PFSK-1 (cell line): ENCODE measurements around the gene CXCL17.

Source experiments
- FOXP2 ChIP-seq: optimal IDR thresholded peaks from 2 replicates; pipeline ENCODE3; 2011; ENCODE audit warnings: borderline replicate concordance, control low read depth, inconsistent platforms; ENCODE audit not compliant: insufficient read depth; ENCODE audit errors: extremely low read length, extremely low read depth
- POLR2AphosphoS5 ChIP-seq: IDR thresholded peaks from 2 replicates; pipeline ENCODE4 v1.6.1; 2012; ENCODE audit warnings: low read depth, mild to moderate bottlenecking, control low read depth, low read length, moderate library complexity
- SIN3A ChIP-seq: IDR thresholded peaks from 2 replicates; pipeline ENCODE4 v1.6.1; 2012; ENCODE audit warnings: mild to moderate bottlenecking, low read length, moderate library complexity, borderline replicate concordance; ENCODE audit not compliant: insufficient read depth
- TAF1 ChIP-seq: IDR thresholded peaks from 2 replicates; pipeline ENCODE4 v1.6.1; 2012; ENCODE audit warnings: low read length, control low read depth, borderline replicate concordance; ENCODE audit not compliant: insufficient read depth
- TF ChIP-seq, protein P1 (sequence below), 2 experiments: IDR thresholded peaks; 2 replicates each; pipeline versions ENCODE4 v1.6.1 to v1.8.0; 2011 to 2012; ENCODE audit warnings: low read depth in 2 of 2, low read length in 2 of 2, control low read depth in 1 of 2, inconsistent platforms in 1 of 2, mild to moderate bottlenecking in 1 of 2, moderate library complexity in 1 of 2; ENCODE audit not compliant: insufficient read depth in 1 of 2

CXCL17 gene

DNA sequence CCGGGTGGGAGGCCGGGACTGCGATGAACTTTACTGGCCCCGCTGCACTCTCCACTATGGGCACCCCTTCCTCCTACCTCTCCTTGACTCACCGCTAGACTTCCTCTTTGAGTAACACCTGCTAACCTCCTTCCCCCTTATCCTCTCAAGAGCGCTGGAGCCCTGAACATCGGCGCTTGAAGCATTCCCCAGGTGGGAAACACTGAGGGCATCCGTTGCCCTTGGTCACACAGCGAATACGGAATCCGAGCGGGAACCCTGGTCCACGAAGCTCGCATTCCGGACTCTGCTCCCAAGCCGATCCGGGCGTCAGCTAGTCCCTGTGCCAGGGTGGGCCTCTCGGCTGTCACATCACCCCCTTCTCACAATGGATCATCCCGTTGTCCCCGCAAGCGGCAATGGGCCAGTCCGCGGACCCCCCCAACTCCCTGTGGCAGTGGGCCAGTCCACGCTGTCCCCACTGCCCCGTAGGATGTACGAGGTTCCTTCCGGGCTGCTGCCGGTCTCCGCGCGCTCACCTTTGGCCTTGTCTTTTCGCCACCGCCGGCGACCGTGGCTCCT, 19.8 kb downstream of the CXCL17 start:
- TF ChIP-seq, protein P1, sequence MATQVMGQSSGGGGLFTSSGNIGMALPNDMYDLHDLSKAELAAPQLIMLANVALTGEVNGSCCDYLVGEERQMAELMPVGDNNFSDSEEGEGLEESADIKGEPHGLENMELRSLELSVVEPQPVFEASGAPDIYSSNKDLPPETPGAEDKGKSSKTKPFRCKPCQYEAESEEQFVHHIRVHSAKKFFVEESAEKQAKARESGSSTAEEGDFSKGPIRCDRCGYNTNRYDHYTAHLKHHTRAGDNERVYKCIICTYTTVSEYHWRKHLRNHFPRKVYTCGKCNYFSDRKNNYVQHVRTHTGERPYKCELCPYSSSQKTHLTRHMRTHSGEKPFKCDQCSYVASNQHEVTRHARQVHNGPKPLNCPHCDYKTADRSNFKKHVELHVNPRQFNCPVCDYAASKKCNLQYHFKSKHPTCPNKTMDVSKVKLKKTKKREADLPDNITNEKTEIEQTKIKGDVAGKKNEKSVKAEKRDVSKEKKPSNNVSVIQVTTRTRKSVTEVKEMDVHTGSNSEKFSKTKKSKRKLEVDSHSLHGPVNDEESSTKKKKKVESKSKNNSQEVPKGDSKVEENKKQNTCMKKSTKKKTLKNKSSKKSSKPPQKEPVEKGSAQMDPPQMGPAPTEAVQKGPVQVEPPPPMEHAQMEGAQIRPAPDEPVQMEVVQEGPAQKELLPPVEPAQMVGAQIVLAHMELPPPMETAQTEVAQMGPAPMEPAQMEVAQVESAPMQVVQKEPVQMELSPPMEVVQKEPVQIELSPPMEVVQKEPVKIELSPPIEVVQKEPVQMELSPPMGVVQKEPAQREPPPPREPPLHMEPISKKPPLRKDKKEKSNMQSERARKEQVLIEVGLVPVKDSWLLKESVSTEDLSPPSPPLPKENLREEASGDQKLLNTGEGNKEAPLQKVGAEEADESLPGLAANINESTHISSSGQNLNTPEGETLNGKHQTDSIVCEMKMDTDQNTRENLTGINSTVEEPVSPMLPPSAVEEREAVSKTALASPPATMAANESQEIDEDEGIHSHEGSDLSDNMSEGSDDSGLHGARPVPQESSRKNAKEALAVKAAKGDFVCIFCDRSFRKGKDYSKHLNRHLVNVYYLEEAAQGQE (IDR thresholded peaks at IDR 0.05; ENCODE audit: insufficient read depth in 1 of 2, low read depth in 2 of 2, low read length in 2 of 2): no peak
- TF ChIP-seq FOXP2 (no peak), SIN3A (no peak), TAF1 (no peak), POLR2AphosphoS5 (no peak)

DNA sequence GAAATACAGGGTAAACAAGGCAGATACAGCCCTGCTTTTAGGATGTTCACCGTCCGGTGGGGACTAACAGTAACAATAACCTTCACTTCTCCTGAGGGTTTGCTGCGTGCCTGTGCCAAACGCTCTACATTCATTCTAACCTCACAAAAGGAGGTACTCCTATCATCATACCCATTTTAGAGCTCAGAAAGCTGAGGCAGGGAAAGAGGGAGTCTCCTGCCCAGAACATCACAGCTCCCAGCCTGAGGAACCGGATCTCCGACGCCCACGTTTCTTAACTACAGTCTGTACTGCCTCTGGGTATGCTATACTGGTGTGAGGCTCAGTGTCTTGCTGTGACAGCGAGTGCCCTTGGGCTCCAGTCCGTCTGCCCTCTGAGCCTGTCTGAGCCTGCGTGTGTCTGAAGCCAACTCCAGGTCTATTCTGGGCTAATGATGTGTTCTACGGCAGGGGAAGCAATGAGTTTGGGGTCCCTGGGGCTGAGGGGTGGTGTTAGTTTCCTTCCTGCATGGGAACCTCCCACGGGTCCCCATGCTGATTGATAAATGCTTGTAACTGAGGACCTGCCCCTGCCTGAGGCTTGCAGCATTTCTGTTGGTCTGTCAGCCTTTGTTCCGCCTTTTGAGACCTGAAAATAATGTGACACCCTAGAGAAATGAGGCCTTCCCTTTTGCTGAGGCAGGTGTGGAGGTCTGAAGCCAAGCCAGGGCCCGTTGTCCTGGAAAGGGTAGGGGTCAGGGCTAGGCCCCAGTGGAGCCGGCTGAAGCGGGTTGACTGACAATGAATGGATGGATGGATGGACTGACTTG, 20.4 kb downstream of the CXCL17 start:
- no peak for TF ChIP-seq SIN3A
- TF ChIP-seq, protein P1 (IDR thresholded peaks at IDR 0.05; ENCODE audit: insufficient read depth in 1 of 2, low read depth in 2 of 2, low read length in 2 of 2): no peak
- no peak for TF ChIP-seq FOXP2
- TF ChIP-seq POLR2AphosphoS5: no peak
- no peak for TF ChIP-seq TAF1

DNA sequence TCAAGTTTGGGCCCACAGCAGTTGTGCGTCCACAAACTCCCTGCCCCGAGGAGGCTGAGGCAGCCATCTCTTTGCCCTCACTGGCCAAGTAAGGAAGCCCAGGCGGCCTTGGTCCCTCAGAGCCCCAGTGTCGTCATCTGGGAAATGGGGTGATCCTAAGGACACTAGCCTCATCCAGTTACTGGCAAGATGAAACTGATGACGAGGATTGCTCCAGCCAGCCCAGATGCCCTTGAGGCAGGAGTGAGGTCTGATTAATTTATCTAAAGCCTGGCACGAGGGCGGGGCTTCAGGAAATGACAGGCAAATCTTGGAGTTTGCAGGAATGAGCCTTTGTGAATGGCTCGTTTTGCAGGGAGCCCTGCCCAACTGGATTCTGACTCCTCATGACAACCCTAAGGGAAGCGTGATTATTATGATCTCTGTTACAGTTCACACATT, 21.1 kb downstream of the CXCL17 start:
- TF ChIP-seq, protein P1 (IDR thresholded peaks at IDR 0.05; ENCODE audit: insufficient read depth in 1 of 2, low read depth in 2 of 2, low read length in 2 of 2): no peak
- TF ChIP-seq TAF1 (no peak), POLR2AphosphoS5 (no peak), SIN3A (no peak), FOXP2 (no peak)

DNA sequence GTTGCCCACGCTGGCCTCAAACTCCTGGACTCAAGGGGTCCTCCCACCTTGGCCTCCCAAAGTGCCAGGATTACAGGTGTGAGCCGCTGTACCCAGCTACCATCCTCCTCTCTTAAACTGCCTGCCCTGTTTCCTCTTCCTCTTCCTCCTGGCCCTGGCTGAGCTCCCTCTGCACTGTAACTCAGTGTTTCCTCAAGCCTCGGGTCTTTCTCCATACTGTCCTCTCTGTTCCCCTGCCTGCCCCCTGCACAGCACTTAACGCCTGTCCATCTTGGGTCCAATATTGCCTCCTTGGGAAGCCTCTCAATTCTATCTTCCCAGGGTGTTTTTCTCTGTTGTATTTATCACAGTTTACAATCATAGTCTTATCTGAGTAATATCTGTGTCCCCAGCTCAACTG, 21.6 kb downstream of the CXCL17 start:
- no peak for TF ChIP-seq TAF1
- TF ChIP-seq FOXP2: no peak
- no peak for TF ChIP-seq POLR2AphosphoS5
- TF ChIP-seq, protein P1 (IDR thresholded peaks at IDR 0.05; ENCODE audit: insufficient read depth in 1 of 2, low read depth in 2 of 2, low read length in 2 of 2): no peak
- TF ChIP-seq SIN3A: no peak
